Stimulated activated CD4-positive, alpha-beta T cell treated with anti-CD3 and anti-CD28 coated beads, TNF-alpha, amount 100 ng/mL, for 48 hours (primary cell): Measurements from ENCODE around the gene SLC9A5.

Experiments
- DNase-seq, 3 donors: peaks; one replicate each; pipeline ENCODE4 v3.0.0-alpha.2; 2020; ENCODE audit warnings: low read depth in 3 of 3

Gene SLC9A5

GRCh38 chr16:67248401-67249177 lies at the start of gene SLC9A5:
SLC9A5 (plus strand) TSS chr16:67248979; CDS start chr16:67249015, 36 bp downstream.
- DNase-seq, result no peak

- no peak for DNase-seq
Measured at GRCh38 chr16:67199011-67199807, 49.6 kb upstream of the SLC9A5 start, which contains the start of gene ELMO3. ELMO3 (plus strand) TSS chr16:67199131; CDS start chr16:67199327, 196 bp downstream.

- no peak for DNase-seq
Measured at GRCh38 chr16:67199808-67200198, 49.0 kb upstream of the SLC9A5 start.

GRCh38 chr16:67200491-67200890 lies 48.3 kb upstream of the SLC9A5 start:
- no peak for DNase-seq

GRCh38 chr16:67201411-67202345 lies 47.1 kb upstream of the SLC9A5 start:
- DNase-seq, result no peak

- no peak for DNase-seq
Measured at GRCh38 chr16:67202426-67202825, 46.4 kb upstream of the SLC9A5 start.

GRCh38 chr16:67202956-67203493 lies 45.8 kb upstream of the SLC9A5 start:
- no peak for DNase-seq

GRCh38 chr16:67204076-67204475 lies 44.7 kb upstream of the SLC9A5 start:
- no peak for DNase-seq

- no peak for DNase-seq
Measured at GRCh38 chr16:67206129-67206837, 42.5 kb upstream of the SLC9A5 start.

- no peak for DNase-seq
Measured at GRCh38 chr16:67206838-67207248, 41.9 kb upstream of the SLC9A5 start.

- DNase-seq, result no peak
Measured at GRCh38 chr16:67207249-67208091, 41.3 kb upstream of the SLC9A5 start.

- no peak for DNase-seq
Measured at GRCh38 chr16:67208154-67208896, 40.5 kb upstream of the SLC9A5 start.

- DNase-seq, result no peak
Measured at GRCh38 chr16:67209565-67209964, 39.2 kb upstream of the SLC9A5 start.

- no peak for DNase-seq
Measured at GRCh38 chr16:67210069-67210937, 38.5 kb upstream of the SLC9A5 start.

- DNase-seq, result no peak
Measured at GRCh38 chr16:67211674-67212073, 37.1 kb upstream of the SLC9A5 start.

- no peak for DNase-seq
Measured at GRCh38 chr16:67212766-67213165, 36.0 kb upstream of the SLC9A5 start.

- no peak for DNase-seq
Measured at GRCh38 chr16:67213197-67214019, 35.4 kb upstream of the SLC9A5 start.
